Endothelial cell of umbilical vein (primary cell): Measurements from ENCODE around the gene LONRF3. TPM values are rescaled to one million over a fixed set of nuclear protein-coding genes. Genes with fewer than 3 reads are reported as not detected.

ENCODE experiments used
- BruUV-seq: library from RNA; stranded (reverse); fragments of 400-500 nt; replicated peaks from 2 replicates; lab custom pipeline; 2021; lab: Mats Ljungman, UMichigan
- CTCF ChIA-PET: fragments of 300-600, 350-600 bp; sonication (Branson Sonifier 250); formaldehyde crosslinking; loops from one replicate; lab custom pipeline; 2021; ENCODE audit warnings: antibody characterized with exemption, inconsistent platforms; lab: Charles Lee
- POLR2A ChIA-PET: fragments of 300-600, 350-600 bp; sonication (Branson Sonifier 250); formaldehyde crosslinking; loops from one replicate; lab custom pipeline; 2021; ENCODE audit warnings: antibody characterized with exemption, inconsistent platforms; lab: Charles Lee
- DNase-seq: peaks from one replicate; pipeline ENCODE4 v3.0.0-alpha.2; 2011; ENCODE audit warnings: low read depth, low spot score
- FAIRE-seq: peaks from 2 replicates; lab custom pipeline; 2011; peaks lifted over from hg19 to GRCh38; lab: Jason Lieb, UNC
- H2AFZ ChIP-seq: 2 replicates; pipeline ENCODE4 v1.6.0; 2012; ENCODE audit warnings: low read depth, low read length, control low read depth, inconsistent platforms
- H3K27ac ChIP-seq: 2 replicates; pipeline ENCODE4 v1.5.1; 2011; ENCODE audit warnings: low read depth, mild to moderate bottlenecking, control low read depth, low read length, moderate library complexity; ENCODE audit not compliant: insufficient read depth
- H3K27me3 ChIP-seq, 2 experiments: 2 replicates each; pipeline versions ENCODE4 v1.6.0 to v1.6.1; 2011; ENCODE audit warnings: low read length in 2 of 2, mixed read lengths in 1 of 2; ENCODE audit not compliant: control insufficient read depth in 2 of 2, insufficient read depth in 2 of 2
- H3K36me3 ChIP-seq, 2 experiments: 2 replicates in 1 of 2; 3 replicates in 1 of 2; pipeline ENCODE4 v1.5.1; 2011; ENCODE audit warnings: low read length in 2 of 2, mild to moderate bottlenecking in 1 of 2, moderate library complexity in 1 of 2; ENCODE audit not compliant: control insufficient read depth in 2 of 2, insufficient read depth in 2 of 2; ENCODE audit errors: extremely low read depth in 1 of 2
- H3K4me1 ChIP-seq: 3 replicates; pipeline ENCODE4 v1.5.1; 2011; ENCODE audit warnings: mild to moderate bottlenecking, low read length; ENCODE audit not compliant: control insufficient read depth, insufficient read depth; ENCODE audit errors: extremely low read depth
- H3K4me2 ChIP-seq: 2 replicates; pipeline ENCODE4 v1.6.1; 2011; ENCODE audit warnings: low read length, control low read depth, mixed read lengths; ENCODE audit not compliant: insufficient read depth
- H3K4me3 ChIP-seq, 3 experiments: fragments of 200-600 bp in 1 of 3; sonication (generic), shearing (Covaris generic) in 1 of 3; replicated peaks in 1 of 3; 2 replicates each; pipeline ENCODE4 v1.5.1; 2011 to 2016; ENCODE audit warnings: control low read depth in 3 of 3, low read length in 3 of 3, mild to moderate bottlenecking in 2 of 3, inconsistent platforms in 1 of 3, low read depth in 1 of 3, moderate library complexity in 1 of 3; ENCODE audit not compliant: insufficient read depth in 1 of 3
- H3K79me2 ChIP-seq: 2 replicates; pipeline ENCODE4 v1.6.0; 2012; ENCODE audit warnings: low read length, inconsistent platforms; ENCODE audit not compliant: control insufficient read depth, insufficient read depth
- H3K9ac ChIP-seq: replicated peaks from 2 replicates; pipeline ENCODE3; 2011; ENCODE audit warnings: low read length, control low read depth; ENCODE audit not compliant: insufficient read depth; ENCODE audit errors: extremely low read depth
- H3K9me1 ChIP-seq: replicated peaks from 3 replicates; pipeline ENCODE4 v1.6.0; 2011; ENCODE audit warnings: mild to moderate bottlenecking, low read length; ENCODE audit not compliant: control insufficient read depth, insufficient read depth; ENCODE audit errors: extremely low read depth
- H3K9me3 ChIP-seq: replicated peaks from 2 replicates; pipeline ENCODE4 v1.5.1; 2012; ENCODE audit warnings: low read length, inconsistent platforms; ENCODE audit not compliant: control insufficient read depth, insufficient read depth
- H4K20me1 ChIP-seq: replicated peaks from 2 replicates; pipeline ENCODE3; 2011; ENCODE audit warnings: mild to moderate bottlenecking, low read length; ENCODE audit not compliant: control insufficient read depth, insufficient read depth; ENCODE audit errors: extremely low read depth
- EZH2 ChIP-seq: IDR thresholded peaks from 2 replicates; pipeline ENCODE4 v1.6.1; 2012; ENCODE audit warnings: borderline replicate concordance, low read depth, mild to moderate bottlenecking, moderate library complexity, low read length, inconsistent platforms; ENCODE audit not compliant: severe bottlenecking
- FOS ChIP-seq: IDR thresholded peaks from 2 replicates; pipeline ENCODE4 v1.6.1; 2011; ENCODE audit warnings: mild to moderate bottlenecking, low read length, moderate library complexity, borderline replicate concordance; ENCODE audit not compliant: insufficient read depth
- GATA2 ChIP-seq: IDR thresholded peaks from 2 replicates; pipeline ENCODE4 v1.7.0; 2011; ENCODE audit warnings: low read depth, mild to moderate bottlenecking, moderate library complexity, mixed read lengths, low read length; ENCODE audit not compliant: insufficient read length, insufficient read depth
- JUN ChIP-seq: IDR thresholded peaks from 2 replicates; pipeline ENCODE4 v1.6.1; 2011; ENCODE audit warnings: borderline replicate concordance, low read depth; ENCODE audit not compliant: insufficient read length, insufficient read depth
- MYC ChIP-seq: IDR thresholded peaks from one replicate; pipeline ENCODE4 v1.6.1; 2011; ENCODE audit warnings: mild to moderate bottlenecking, low read depth, low read length
- POLR2A ChIP-seq: IDR thresholded peaks from 2 replicates; pipeline ENCODE4 v1.6.1; 2012; ENCODE audit warnings: low read depth, mild to moderate bottlenecking, control low read depth, low read length
- POLR2AphosphoS5 ChIP-seq: IDR thresholded peaks from 2 replicates; pipeline ENCODE4 v1.6.1; 2012; ENCODE audit warnings: low read depth, mild to moderate bottlenecking, control low read depth, low read length, moderate library complexity; ENCODE audit not compliant: insufficient read depth
- dilution Hi-C: fragments of 300-500 bp; cut with MboI; formaldehyde crosslinking; loops from one replicate; pipeline ENCODE4 v1.15.0; 2019; ENCODE audit warnings: low sequenced_read_pairs; ENCODE audit not compliant: extremely low pct_ligation_motif_present
- intact Hi-C: fragments of 100-400 bp; cut with micrococcal nuclease; formaldehyde crosslinking; loops from one replicate; pipeline ENCODE4 v1.10.0; 2022
- polyA plus RNA-seq, 4 experiments: library from polyadenylated mRNA; depleted of rRNA in 3 of 4; stranded (reverse) in 3 of 4; unstranded in 1 of 4; fragments of >200 nt; gene quantifications; 2 replicates each; pipeline versions ENCODE4 v1.2.1 to v1.2.3, GENCODE V29; 2011 to 2012; ENCODE audit warnings: missing spikeins in 1 of 4
- total RNA-seq: library from RNA; stranded (reverse); gene quantifications from 2 replicates; pipeline ENCODE4 v1.2.3, GENCODE V29; 2021
- TF ChIP-seq, protein P1 (sequence below): IDR thresholded peaks from 2 replicates; pipeline ENCODE4 v1.6.1; 2011; ENCODE audit not compliant: insufficient read depth, insufficient read length
- TF ChIP-seq, protein P2 (sequence below), 2 donors: IDR thresholded peaks; 1 replicate in 1 of 2; 2 replicates in 1 of 2; pipeline ENCODE4 v1.5.1; 2011; ENCODE audit warnings: low read length in 2 of 2, mild to moderate bottlenecking in 2 of 2, moderate library complexity in 2 of 2, control low read depth in 1 of 2, inconsistent platforms in 1 of 2, low read depth in 1 of 2; ENCODE audit not compliant: insufficient read depth in 1 of 2; ENCODE audit errors: extremely low read depth in 1 of 2

The LONRF3 gene
- total and polyA plus RNA-seq, 2 donors (not counting 3 experiments of a cell fraction or from before 2014, with no cell fraction given) = 4.4 to 13.3 TPM

DNA sequence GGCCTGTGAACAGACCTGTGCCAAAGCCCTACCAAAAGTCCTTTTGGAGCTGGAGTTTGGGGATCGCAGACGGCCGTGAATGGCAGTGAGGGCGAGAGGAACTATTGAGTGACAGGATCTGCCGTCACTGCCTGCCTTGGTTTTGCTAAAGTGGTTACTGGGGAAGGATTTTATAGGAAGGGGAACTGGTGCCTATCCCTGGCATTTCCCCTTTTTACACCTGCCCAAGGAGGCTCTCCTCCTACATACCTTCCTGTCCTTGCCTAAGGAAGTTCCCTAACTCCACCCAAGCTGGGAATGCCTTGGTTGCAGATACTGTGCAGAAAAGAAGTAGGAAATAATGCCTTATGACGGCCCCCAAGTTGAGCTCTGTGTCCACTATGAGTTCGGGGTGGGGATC lies 14.5 kb downstream of the LONRF3 start:
- Histone ChIP-seq H3K36me3 (peaks cover 0 to 6% of the 10 kb centered on the region in 2 experiments), H3K4me1 (no peaks in the 10 kb centered on the region), H3K27me3 (no peaks in the 10 kb centered on the region), H3K79me2 (no peaks in the 10 kb centered on the region), H3K9me3 (no peaks in the 10 kb centered on the region), H3K4me2 (no peak overlapping the region), H3K27ac (no peak overlapping the region), H2AFZ (no peak overlapping the region), H4K20me1 (no peaks in the 10 kb centered on the region), H3K9me1 (no peaks in the 10 kb centered on the region), H3K9ac (no peak overlapping the region), H3K4me3 (no peak overlapping the region)
- intact Hi-C loops (no loop called here), dilution Hi-C loops (no loop called here)
- no TSS peak for BruUV-seq
- TF ChIP-seq MYC (no peak), JUN (no peak), GATA2 (no peak), FOS (no peak), POLR2AphosphoS5 (no peak), POLR2A (no peak), EZH2 (no peak)
- TF ChIP-seq, protein P1, sequence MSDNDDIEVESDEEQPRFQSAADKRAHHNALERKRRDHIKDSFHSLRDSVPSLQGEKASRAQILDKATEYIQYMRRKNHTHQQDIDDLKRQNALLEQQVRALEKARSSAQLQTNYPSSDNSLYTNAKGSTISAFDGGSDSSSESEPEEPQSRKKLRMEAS = no peak
- TF ChIP-seq, protein P2, sequence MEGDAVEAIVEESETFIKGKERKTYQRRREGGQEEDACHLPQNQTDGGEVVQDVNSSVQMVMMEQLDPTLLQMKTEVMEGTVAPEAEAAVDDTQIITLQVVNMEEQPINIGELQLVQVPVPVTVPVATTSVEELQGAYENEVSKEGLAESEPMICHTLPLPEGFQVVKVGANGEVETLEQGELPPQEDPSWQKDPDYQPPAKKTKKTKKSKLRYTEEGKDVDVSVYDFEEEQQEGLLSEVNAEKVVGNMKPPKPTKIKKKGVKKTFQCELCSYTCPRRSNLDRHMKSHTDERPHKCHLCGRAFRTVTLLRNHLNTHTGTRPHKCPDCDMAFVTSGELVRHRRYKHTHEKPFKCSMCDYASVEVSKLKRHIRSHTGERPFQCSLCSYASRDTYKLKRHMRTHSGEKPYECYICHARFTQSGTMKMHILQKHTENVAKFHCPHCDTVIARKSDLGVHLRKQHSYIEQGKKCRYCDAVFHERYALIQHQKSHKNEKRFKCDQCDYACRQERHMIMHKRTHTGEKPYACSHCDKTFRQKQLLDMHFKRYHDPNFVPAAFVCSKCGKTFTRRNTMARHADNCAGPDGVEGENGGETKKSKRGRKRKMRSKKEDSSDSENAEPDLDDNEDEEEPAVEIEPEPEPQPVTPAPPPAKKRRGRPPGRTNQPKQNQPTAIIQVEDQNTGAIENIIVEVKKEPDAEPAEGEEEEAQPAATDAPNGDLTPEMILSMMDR (IDR thresholded peaks at IDR 0.05; ENCODE audit: extremely low read depth in 1 of 2, insufficient read depth in 1 of 2, low read depth in 1 of 2, low read length in 2 of 2) = no peak
- DNase-seq = no peak
- no peak for FAIRE-seq
- POLR2A ChIA-PET = no interaction called here
- CTCF ChIA-PET = interaction anchor here (1.4 kb wide), 1 partner anchor 12 kb away, joined by 3 read pairs; no protein-coding TSS in a partner anchor
